ENCODE measurements around the gene SIL1. TPM values are rescaled to one million over a fixed set of nuclear protein-coding genes. Genes with fewer than 3 reads are reported as not detected.
A peak's percentile ranks its signal among the peaks of the same experiment; 100 is the strongest.

Gene SIL1
- polyA plus RNA-seq, 3 donors, result 25.4 to 35.1 (median 27.9) TPM

- Histone ChIP-seq H3K79me2 (ENCODE audit: insufficient read depth, low read length) (no peaks in the 10 kb centered on the region), H3K27me3 (ENCODE audit: control insufficient read depth in 2 of 2, insufficient read depth in 2 of 2, low read length in 2 of 2) (no peaks in the 10 kb centered on the region), H3K4me1 (ENCODE audit: control insufficient read depth in 1 of 2, insufficient read depth in 2 of 2, low read length in 2 of 2) (peaks cover 21 to 25% of the 10 kb centered on the region in 2 donors), H3K9ac (ENCODE audit: insufficient read depth, low read length, poor library complexity, severe bottlenecking) (peak overlapping the region; percentile 30), H2AFZ (ENCODE audit: insufficient read depth, low read depth, low read length, poor library complexity, severe bottlenecking) (peak overlapping the region; percentile 46), H4K20me1 (ENCODE audit: insufficient read depth, low read length) (peaks cover 9% of the 10 kb centered on the region), H3K4me2 (replicated peaks; ENCODE audit: extremely low read depth, low read length, poor library complexity, severe bottlenecking) (peak overlapping the region; percentile 50), H3K4me3 (replicated peaks in 1 of 3; ENCODE audit: low read depth in 2 of 3, low read length in 3 of 3) (peak overlapping the region in 1 of 3 experiments; percentile 26), H3K27ac (ENCODE audit: low read depth in 1 of 2, low read length in 2 of 2) (peak overlapping the region in 1 of 2 donors; percentile 20), H3K9me3 (replicated peaks in 1 of 2; ENCODE audit: control insufficient read depth in 1 of 2, insufficient read depth in 1 of 2, low read length in 2 of 2) (no peaks in the 10 kb centered on the region), H3K36me3 (replicated peaks in 1 of 2; ENCODE audit: control insufficient read depth in 1 of 2, insufficient read depth in 2 of 2, low read length in 2 of 2) (peaks cover 6 to 30% of the 10 kb centered on the region in 2 donors)
- intact Hi-C loops (cut with micrococcal nuclease), result no loop called here
- H3K4me1 Mint-ChIP-seq, result peaks cover 33% of the 10 kb centered on the region
- TF ChIP-seq, protein P1, sequence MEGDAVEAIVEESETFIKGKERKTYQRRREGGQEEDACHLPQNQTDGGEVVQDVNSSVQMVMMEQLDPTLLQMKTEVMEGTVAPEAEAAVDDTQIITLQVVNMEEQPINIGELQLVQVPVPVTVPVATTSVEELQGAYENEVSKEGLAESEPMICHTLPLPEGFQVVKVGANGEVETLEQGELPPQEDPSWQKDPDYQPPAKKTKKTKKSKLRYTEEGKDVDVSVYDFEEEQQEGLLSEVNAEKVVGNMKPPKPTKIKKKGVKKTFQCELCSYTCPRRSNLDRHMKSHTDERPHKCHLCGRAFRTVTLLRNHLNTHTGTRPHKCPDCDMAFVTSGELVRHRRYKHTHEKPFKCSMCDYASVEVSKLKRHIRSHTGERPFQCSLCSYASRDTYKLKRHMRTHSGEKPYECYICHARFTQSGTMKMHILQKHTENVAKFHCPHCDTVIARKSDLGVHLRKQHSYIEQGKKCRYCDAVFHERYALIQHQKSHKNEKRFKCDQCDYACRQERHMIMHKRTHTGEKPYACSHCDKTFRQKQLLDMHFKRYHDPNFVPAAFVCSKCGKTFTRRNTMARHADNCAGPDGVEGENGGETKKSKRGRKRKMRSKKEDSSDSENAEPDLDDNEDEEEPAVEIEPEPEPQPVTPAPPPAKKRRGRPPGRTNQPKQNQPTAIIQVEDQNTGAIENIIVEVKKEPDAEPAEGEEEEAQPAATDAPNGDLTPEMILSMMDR (IDR thresholded peaks at IDR 0.05), result no peak
- H3K9me3 Mint-ChIP-seq, result no peaks in the 10 kb centered on the region
- H3K4me3 Mint-ChIP-seq, result peak overlapping the region; percentile 12 to 57
- no peak for DNase-seq
- H3K27ac Mint-ChIP-seq, result peak overlapping the region in 1 of 7 donors; percentile 11
- peaks cover 0 to 2% (median 0%) of the 10 kb centered on the region in 3 donors for H3K27me3 Mint-ChIP-seq (ENCODE audit: low read depth in 3 of 3)
- 15% methylated on average over 4 of the region's 6 CpGs for WGBS (ENCODE audit: insufficient coverage)
- H3K36me3 Mint-ChIP-seq, result peaks cover 23 to 31% of the 10 kb centered on the region in 2 donors
Measured at GRCh38 chr5:138952962-138953361, 245.2 kb downstream of the SIL1 start.

DNA sequence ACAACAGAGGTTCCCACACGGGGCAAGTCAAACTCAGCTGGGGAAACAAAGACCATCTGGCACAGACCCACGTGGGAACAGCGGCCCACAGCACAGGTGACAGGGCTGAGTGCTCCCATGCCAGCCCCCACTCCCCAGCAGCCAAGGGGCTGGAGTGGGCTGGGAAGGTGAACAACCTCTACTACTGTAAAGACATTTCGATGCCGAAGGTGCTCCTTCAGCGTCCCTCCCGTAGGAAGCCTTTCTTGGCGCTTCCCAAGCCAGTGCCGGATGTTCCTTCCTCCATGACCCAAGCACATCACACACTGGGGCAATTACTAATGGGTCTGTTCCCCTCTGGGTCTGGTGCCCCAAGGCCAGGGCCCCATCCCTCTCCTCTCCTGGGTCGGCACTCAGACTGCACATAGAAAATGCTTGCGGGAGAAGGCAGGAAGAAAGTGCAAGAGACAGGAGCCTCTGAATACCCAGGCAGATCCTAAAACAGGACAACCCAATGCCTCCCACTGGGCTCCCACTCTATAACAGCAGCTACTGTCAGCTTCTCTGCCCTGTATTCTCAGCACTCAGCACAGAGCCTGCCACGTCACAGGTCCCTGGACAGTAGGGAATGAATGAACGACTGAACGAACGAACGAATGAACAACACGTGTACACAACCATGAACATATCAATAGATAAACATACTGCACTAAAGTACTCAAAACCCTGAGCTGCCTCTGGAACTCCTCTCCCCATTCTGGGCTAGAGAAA lies 246.0 kb downstream of the SIL1 start:
- Histone ChIP-seq H3K4me1 (ENCODE audit: control insufficient read depth in 1 of 2, insufficient read depth in 2 of 2, low read length in 2 of 2) (peaks cover 21 to 25% of the 10 kb centered on the region in 2 donors), H3K79me2 (ENCODE audit: insufficient read depth, low read length) (no peaks in the 10 kb centered on the region), H3K27me3 (ENCODE audit: control insufficient read depth in 2 of 2, insufficient read depth in 2 of 2, low read length in 2 of 2) (no peaks in the 10 kb centered on the region), H3K9me3 (replicated peaks in 1 of 2; ENCODE audit: control insufficient read depth in 1 of 2, insufficient read depth in 1 of 2, low read length in 2 of 2) (no peaks in the 10 kb centered on the region), H2AFZ (ENCODE audit: insufficient read depth, low read depth, low read length, poor library complexity, severe bottlenecking) (no peak overlapping the region), H3K4me3 (replicated peaks in 1 of 3; ENCODE audit: low read depth in 2 of 3, low read length in 3 of 3) (no peak overlapping the region), H3K36me3 (replicated peaks in 1 of 2; ENCODE audit: control insufficient read depth in 1 of 2, insufficient read depth in 2 of 2, low read length in 2 of 2) (peaks cover 11 to 38% of the 10 kb centered on the region in 2 donors), H3K4me2 (replicated peaks; ENCODE audit: extremely low read depth, low read length, poor library complexity, severe bottlenecking) (no peak overlapping the region), H3K9ac (ENCODE audit: insufficient read depth, low read length, poor library complexity, severe bottlenecking) (peak overlapping the region; percentile 30), H4K20me1 (ENCODE audit: insufficient read depth, low read length) (peaks cover 9% of the 10 kb centered on the region), H3K27ac (ENCODE audit: low read depth in 1 of 2, low read length in 2 of 2) (no peak overlapping the region)
- H3K9me3 Mint-ChIP-seq, result no peaks in the 10 kb centered on the region
- 95% methylated on average over 12 of the region's 17 CpGs for WGBS (ENCODE audit: insufficient coverage)
- peaks cover 33% of the 10 kb centered on the region for H3K4me1 Mint-ChIP-seq
- H3K36me3 Mint-ChIP-seq, result peaks cover 31 to 39% of the 10 kb centered on the region in 2 donors
- intact Hi-C loops (cut with micrococcal nuclease), result no loop called here
- no peak for DNase-seq
- TF ChIP-seq, protein P1 (IDR thresholded peaks at IDR 0.05), result no peak
- no peak overlapping the region for H3K4me3 Mint-ChIP-seq
- peak overlapping the region in 1 of 7 donors; percentile 52 for H3K27ac Mint-ChIP-seq
- peaks cover 0 to 3% (median 0%) of the 10 kb centered on the region in 3 donors for H3K27me3 Mint-ChIP-seq (ENCODE audit: low read depth in 3 of 3)

Measured in CD14-positive monocyte (primary cell).